ENCODE measurements around the gene ADGRB2.

Gene ADGRB2

DNA sequence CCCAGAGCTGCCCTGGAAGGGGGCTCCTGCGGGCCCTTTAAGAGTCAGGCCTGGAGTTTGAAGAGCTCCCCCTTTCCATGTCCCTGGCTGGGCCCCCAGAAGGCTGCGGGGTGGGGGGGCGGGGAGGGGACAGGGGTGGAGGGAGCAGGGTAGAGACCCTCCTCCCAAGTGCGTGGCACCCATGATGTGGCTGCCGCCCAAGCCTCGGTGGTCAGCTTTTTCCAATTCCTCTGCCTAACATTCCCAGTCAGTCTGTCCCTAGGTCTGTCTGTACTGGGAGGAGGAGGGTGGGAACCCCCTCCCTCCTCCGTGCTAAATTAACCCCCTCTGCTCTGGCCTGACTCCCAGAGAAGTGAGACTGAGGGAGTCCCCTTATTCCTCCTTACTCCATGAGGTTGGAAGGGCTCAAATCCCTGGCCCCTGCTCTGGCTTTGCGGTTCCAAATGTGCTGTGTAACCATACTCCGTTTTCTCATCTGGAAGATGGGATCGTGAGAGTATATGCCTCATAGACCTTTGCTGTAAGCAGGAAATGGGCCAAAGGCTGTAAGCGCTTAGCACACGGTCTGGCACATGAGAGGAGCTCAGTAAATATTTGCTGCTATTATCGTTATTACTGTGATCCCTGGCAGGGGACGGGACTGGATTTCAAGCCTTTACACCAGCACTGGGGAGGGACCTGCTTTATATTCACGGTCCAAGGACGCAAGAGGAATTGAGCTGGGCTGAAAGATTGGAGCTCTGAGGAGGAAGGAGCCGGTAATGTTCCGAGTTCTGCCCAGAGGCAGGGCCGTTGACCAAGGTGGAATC lies 59.7 kb downstream of the ADGRB2 start:
- no peak overlapping the region for H2BK15ac ChIP-seq (replicated peaks; ENCODE audit: low read depth)
- no peak overlapping the region for H4K8ac ChIP-seq (ENCODE audit: low read depth, low read length)
- peak overlapping the region; percentile 61 for H3K4me2 ChIP-seq (ENCODE audit: low read length)
- H3K4me3 ChIP-seq (ENCODE audit: low read length) = peak overlapping the region; percentile 5
- H3K79me1 ChIP-seq (ENCODE audit: low read length) = no peaks in the 10 kb centered on the region
- peak; percentile 40 for DNase-seq
- H3K56ac ChIP-seq (ENCODE audit: low read length) = peak overlapping the region; percentile 93
- H2BK120ac ChIP-seq (ENCODE audit: low read depth, low read length) = peak overlapping the region; percentile 33
- H3K36me3 ChIP-seq (ENCODE audit: control insufficient read depth, insufficient read depth, low read length) = no peaks in the 10 kb centered on the region
- H2BK5ac ChIP-seq (ENCODE audit: low read length) = peak overlapping the region; percentile 90
- H3K9ac ChIP-seq (ENCODE audit: low read length) = peak overlapping the region; percentile 63
- peak overlapping the region; percentile 78 for H3K18ac ChIP-seq (ENCODE audit: low read length)
- no peaks in the 10 kb centered on the region for H3K27me3 ChIP-seq (ENCODE audit: insufficient read depth, low read length, poor library complexity)
- no peaks in the 10 kb centered on the region for H3K79me2 ChIP-seq (ENCODE audit: control insufficient read depth, insufficient read depth, low read length)
- H4K5ac ChIP-seq (ENCODE audit: low read length) = peak overlapping the region; percentile 33
- peak overlapping the region; percentile 17 for H2AK5ac ChIP-seq (ENCODE audit: low read length)
- H3K4me1 ChIP-seq (ENCODE audit: control insufficient read depth, low read depth, low read length) = peaks cover 16% of the 10 kb centered on the region
- no peak overlapping the region for H3K23ac ChIP-seq (ENCODE audit: low read length)
- H3K4ac ChIP-seq (ENCODE audit: low read depth, low read length) = peak overlapping the region; percentile 59
- H3K27ac ChIP-seq (ENCODE audit: low read depth, low read length) = peak overlapping the region; percentile 12
- no CpG with 5 or more reads among the region's 19 CpGs for WGBS (ENCODE audit: extremely low coverage, insufficient coverage, low lambda C conversion rate)

DNA sequence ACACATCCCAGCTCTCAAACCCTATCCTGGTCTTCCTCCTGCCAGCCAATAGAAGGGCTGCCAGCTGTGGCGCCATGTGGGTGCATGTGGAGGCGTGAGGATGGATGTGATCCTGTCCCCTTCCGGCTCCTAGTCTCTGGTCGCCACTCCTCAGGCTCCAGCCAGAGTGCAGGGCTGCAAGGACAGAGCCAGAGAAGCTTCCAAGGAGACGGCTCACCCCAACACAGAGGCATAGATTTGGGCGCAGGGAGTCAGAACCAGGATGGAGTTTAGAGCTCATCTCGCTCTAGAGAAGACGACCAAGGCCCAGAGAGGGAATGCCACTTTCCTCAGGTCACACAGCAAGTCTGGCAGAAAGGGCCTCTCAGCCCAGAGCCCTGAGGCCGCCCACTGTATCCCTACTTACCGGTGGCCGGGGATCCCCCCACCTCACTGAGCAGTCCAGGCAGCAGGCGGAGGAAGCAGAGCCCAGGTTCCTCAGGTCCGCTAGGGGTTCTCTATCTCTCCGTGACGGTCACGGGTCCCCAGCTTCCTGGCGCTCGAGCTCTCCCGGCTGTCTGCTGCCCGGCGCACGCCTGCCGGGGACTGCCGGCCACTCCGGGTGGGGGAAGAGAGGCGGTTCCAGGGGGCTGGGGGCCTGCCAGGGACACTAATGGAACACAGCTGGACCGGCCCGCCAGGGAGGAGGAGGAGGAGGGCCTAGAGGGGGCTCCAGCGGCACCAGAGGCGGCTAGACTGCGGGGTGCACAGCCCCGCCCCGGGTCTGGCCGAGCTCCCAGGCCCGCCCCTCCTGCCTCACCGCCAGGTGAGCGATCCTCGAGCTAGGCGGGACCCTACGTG lies 60.5 kb downstream of the ADGRB2 start, which contains the start of gene COL16A1:
Gene COL16A1 (minus strand): TSS at position 587 of the 840 bp plus-strand sequence. CDS start 1,824 bp downstream, outside the sequence.
- H3K9ac ChIP-seq (ENCODE audit: low read length) = peak within 1 kb of the TSS; percentile 63
- H3K56ac ChIP-seq (ENCODE audit: low read length) = peak within 1 kb of the TSS; percentile 93
- H4K5ac ChIP-seq (ENCODE audit: low read length) = peak within 1 kb of the TSS; percentile 33
- H3K27me3 ChIP-seq (ENCODE audit: insufficient read depth, low read length, poor library complexity) = no peaks in the 10 kb centered on the region
- peak within 1 kb of the TSS; percentile 61 for H3K4me2 ChIP-seq (ENCODE audit: low read length)
- peak within 1 kb of the TSS; percentile 21 for H3K4me3 ChIP-seq (ENCODE audit: low read length)
- peak within 1 kb of the TSS; percentile 59 for H3K4ac ChIP-seq (ENCODE audit: low read depth, low read length)
- peak within 1 kb of the TSS; percentile 17 for H2AK5ac ChIP-seq (ENCODE audit: low read length)
- no CpG with 5 or more reads among the region's 40 CpGs for WGBS (ENCODE audit: extremely low coverage, insufficient coverage, low lambda C conversion rate)
- peak; percentile 54 for DNase-seq
- H3K79me1 ChIP-seq (ENCODE audit: low read length) = no peaks in the 10 kb centered on the region
- peak within 1 kb of the TSS; percentile 90 for H2BK5ac ChIP-seq (ENCODE audit: low read length)
- H2BK120ac ChIP-seq (ENCODE audit: low read depth, low read length) = peak within 1 kb of the TSS; percentile 33
- H3K18ac ChIP-seq (ENCODE audit: low read length) = peak within 1 kb of the TSS; percentile 78
- no peak within 1 kb of the TSS for H3K23ac ChIP-seq (ENCODE audit: low read length)
- H2BK15ac ChIP-seq (replicated peaks; ENCODE audit: low read depth) = no peak within 1 kb of the TSS
- peak within 1 kb of the TSS; percentile 12 for H3K27ac ChIP-seq (ENCODE audit: low read depth, low read length)
- peaks cover 16% of the 10 kb centered on the region for H3K4me1 ChIP-seq (ENCODE audit: control insufficient read depth, low read depth, low read length)
- no peaks in the 10 kb centered on the region for H3K36me3 ChIP-seq (ENCODE audit: control insufficient read depth, insufficient read depth, low read length)
- no peaks in the 10 kb centered on the region for H3K79me2 ChIP-seq (ENCODE audit: control insufficient read depth, insufficient read depth, low read length)
- H4K8ac ChIP-seq (ENCODE audit: low read depth, low read length) = no peak within 1 kb of the TSS

DNA sequence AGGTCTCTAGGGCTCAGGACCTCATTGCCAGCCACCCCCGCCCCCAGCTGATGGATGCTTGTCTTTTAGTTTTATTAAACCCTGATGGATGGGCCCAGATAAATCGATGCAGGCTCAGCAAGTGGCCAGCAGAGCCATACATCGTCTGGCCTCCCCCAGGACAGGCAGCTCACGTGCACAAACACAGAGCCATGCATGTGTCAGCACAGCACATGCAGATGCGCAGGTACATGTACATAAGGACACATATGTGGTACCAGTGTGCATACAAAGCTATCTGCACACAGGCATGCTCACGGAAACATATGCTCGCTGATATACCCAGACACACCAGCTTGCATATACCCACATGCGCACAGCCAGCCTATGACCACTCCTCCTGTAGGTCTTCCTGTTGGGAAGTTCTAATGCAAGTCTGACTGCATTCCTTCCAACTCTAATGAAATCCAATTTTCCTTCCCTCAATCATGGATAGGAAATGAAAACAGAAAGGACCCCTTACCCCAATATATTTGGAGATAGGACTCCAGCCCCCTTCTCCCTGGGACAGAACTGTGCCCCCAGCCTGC lies 61.2 kb downstream of the ADGRB2 start:
- H4K8ac ChIP-seq (ENCODE audit: low read depth, low read length) = no peak overlapping the region
- H3K18ac ChIP-seq (ENCODE audit: low read length) = no peak overlapping the region
- no peaks in the 10 kb centered on the region for H3K36me3 ChIP-seq (ENCODE audit: control insufficient read depth, insufficient read depth, low read length)
- H3K4me3 ChIP-seq (ENCODE audit: low read length) = no peak overlapping the region
- H3K79me1 ChIP-seq (ENCODE audit: low read length) = no peaks in the 10 kb centered on the region
- H3K23ac ChIP-seq (ENCODE audit: low read length) = no peak overlapping the region
- H3K4me1 ChIP-seq (ENCODE audit: control insufficient read depth, low read depth, low read length) = peaks cover 16% of the 10 kb centered on the region
- no peaks in the 10 kb centered on the region for H3K27me3 ChIP-seq (ENCODE audit: insufficient read depth, low read length, poor library complexity)
- no peak for DNase-seq
- no peak overlapping the region for H2BK5ac ChIP-seq (ENCODE audit: low read length)
- no peak overlapping the region for H3K4ac ChIP-seq (ENCODE audit: low read depth, low read length)
- H3K56ac ChIP-seq (ENCODE audit: low read length) = peak overlapping the region; percentile 82
- WGBS (ENCODE audit: extremely low coverage, insufficient coverage, low lambda C conversion rate) = no CpG with 5 or more reads among the region's 8 CpGs
- no peak overlapping the region for H3K27ac ChIP-seq (ENCODE audit: low read depth, low read length)
- no peak overlapping the region for H3K9ac ChIP-seq (ENCODE audit: low read length)
- no peaks in the 10 kb centered on the region for H3K79me2 ChIP-seq (ENCODE audit: control insufficient read depth, insufficient read depth, low read length)
- H4K5ac ChIP-seq (ENCODE audit: low read length) = no peak overlapping the region
- H2BK15ac ChIP-seq (replicated peaks; ENCODE audit: low read depth) = no peak overlapping the region
- no peak overlapping the region for H3K4me2 ChIP-seq (ENCODE audit: low read length)
- H2AK5ac ChIP-seq (ENCODE audit: low read length) = no peak overlapping the region
- H2BK120ac ChIP-seq (ENCODE audit: low read depth, low read length) = no peak overlapping the region

DNA sequence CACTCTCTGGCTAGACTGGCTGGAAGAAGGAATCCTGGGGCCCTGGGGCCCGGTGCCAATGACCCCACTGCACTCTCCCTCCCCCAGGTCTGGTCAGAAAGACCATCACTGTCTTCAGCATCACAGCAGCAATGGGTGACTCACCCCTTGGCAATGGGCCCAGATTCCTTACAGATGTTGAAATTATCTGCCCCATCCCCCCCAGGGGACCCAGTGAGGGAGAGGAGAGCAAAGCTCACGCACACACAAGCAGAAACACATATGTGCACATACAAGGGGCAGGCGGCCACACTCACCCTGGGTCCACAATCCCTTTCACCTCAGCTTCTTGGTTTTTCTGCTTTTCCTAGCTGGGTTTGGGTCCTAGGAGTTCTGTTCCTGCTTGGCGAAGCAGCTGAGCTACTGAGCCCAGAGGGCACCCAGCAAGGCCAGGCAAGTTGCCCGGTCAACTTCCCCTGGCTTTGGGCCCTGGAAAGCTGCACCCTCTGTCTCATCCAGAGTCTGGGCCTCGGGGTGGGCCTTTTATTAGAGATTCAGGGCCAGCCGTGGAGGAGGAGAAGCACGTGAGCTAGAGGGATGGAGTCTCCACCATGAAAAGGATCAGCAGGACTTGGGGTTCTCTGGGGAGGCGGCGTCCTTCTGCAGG lies 62.9 kb downstream of the ADGRB2 start:
- H2BK120ac ChIP-seq (ENCODE audit: low read depth, low read length) = no peak overlapping the region
- H3K4me3 ChIP-seq (ENCODE audit: low read length) = no peak overlapping the region
- H3K9ac ChIP-seq (ENCODE audit: low read length) = no peak overlapping the region
- no peaks in the 10 kb centered on the region for H3K79me2 ChIP-seq (ENCODE audit: control insufficient read depth, insufficient read depth, low read length)
- no peak overlapping the region for H4K5ac ChIP-seq (ENCODE audit: low read length)
- no peaks in the 10 kb centered on the region for H3K36me3 ChIP-seq (ENCODE audit: control insufficient read depth, insufficient read depth, low read length)
- no peak overlapping the region for H3K4ac ChIP-seq (ENCODE audit: low read depth, low read length)
- peak overlapping the region; percentile 66 for H3K23ac ChIP-seq (ENCODE audit: low read length)
- H3K4me2 ChIP-seq (ENCODE audit: low read length) = no peak overlapping the region
- peak overlapping the region; percentile 56 for H3K56ac ChIP-seq (ENCODE audit: low read length)
- no peak overlapping the region for H2BK5ac ChIP-seq (ENCODE audit: low read length)
- peak overlapping the region; percentile 30 for H2AK5ac ChIP-seq (ENCODE audit: low read length)
- no peak overlapping the region for H3K27ac ChIP-seq (ENCODE audit: low read depth, low read length)
- H2BK15ac ChIP-seq (replicated peaks; ENCODE audit: low read depth) = no peak overlapping the region
- H3K27me3 ChIP-seq (ENCODE audit: insufficient read depth, low read length, poor library complexity) = no peaks in the 10 kb centered on the region
- no peak overlapping the region for H4K8ac ChIP-seq (ENCODE audit: low read depth, low read length)
- WGBS (ENCODE audit: extremely low coverage, insufficient coverage, low lambda C conversion rate) = no CpG with 5 or more reads among the region's 10 CpGs
- DNase-seq = peak; percentile 84
- peaks cover 16% of the 10 kb centered on the region for H3K4me1 ChIP-seq (ENCODE audit: control insufficient read depth, low read depth, low read length)
- no peaks in the 10 kb centered on the region for H3K79me1 ChIP-seq (ENCODE audit: low read length)
- H3K18ac ChIP-seq (ENCODE audit: low read length) = no peak overlapping the region

DNA sequence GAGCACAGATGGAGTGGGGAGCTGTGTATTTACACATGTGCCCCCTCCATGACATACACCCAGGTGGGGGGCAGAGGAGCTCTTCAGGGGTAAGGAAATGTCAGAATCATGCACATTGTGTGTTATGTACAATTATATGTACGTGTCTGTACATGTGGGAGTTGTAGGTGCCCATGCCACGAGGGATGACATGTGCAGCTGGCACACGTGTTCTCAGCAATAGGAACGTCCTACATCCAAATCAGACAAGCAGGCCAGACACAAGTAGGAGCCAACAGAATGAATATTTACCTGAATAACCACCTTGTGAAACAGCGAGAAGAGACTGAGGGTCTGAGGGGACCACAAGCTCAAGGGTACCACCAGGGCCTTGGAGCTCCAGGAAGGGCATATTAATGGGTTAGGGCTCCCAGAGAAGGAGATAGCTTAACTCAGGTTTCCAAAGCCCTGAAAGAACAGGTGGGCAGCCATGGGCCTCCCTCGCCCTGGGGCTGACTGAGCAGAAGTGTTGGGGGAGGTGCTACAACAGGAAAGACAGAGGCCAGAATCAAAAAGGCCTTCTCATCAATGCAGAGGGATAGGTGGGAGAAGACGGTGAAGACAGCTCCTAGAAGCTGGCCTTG lies 63.6 kb downstream of the ADGRB2 start:
- Histone ChIP-seq H2BK5ac (ENCODE audit: low read length) (no peak overlapping the region), H3K4me2 (ENCODE audit: low read length) (no peak overlapping the region), H4K8ac (ENCODE audit: low read depth, low read length) (no peak overlapping the region), H3K9ac (ENCODE audit: low read length) (no peak overlapping the region), H3K4me1 (ENCODE audit: control insufficient read depth, low read depth, low read length) (peaks cover 16% of the 10 kb centered on the region), H2BK120ac (ENCODE audit: low read depth, low read length) (no peak overlapping the region), H3K18ac (ENCODE audit: low read length) (no peak overlapping the region), H3K27ac (ENCODE audit: low read depth, low read length) (no peak overlapping the region), H4K5ac (ENCODE audit: low read length) (no peak overlapping the region), H3K23ac (ENCODE audit: low read length) (no peak overlapping the region), H3K4ac (ENCODE audit: low read depth, low read length) (no peak overlapping the region), H3K79me2 (ENCODE audit: control insufficient read depth, insufficient read depth, low read length) (no peaks in the 10 kb centered on the region), H2BK15ac (replicated peaks; ENCODE audit: low read depth) (no peak overlapping the region), H3K36me3 (ENCODE audit: control insufficient read depth, insufficient read depth, low read length) (no peaks in the 10 kb centered on the region), H3K79me1 (ENCODE audit: low read length) (no peaks in the 10 kb centered on the region), H2AK5ac (ENCODE audit: low read length) (no peak overlapping the region), H3K56ac (ENCODE audit: low read length) (peak overlapping the region; percentile 5), H3K27me3 (ENCODE audit: insufficient read depth, low read length, poor library complexity) (no peaks in the 10 kb centered on the region), H3K4me3 (ENCODE audit: low read length) (no peak overlapping the region)
- no peak for DNase-seq
- no CpG with 5 or more reads among the region's 7 CpGs for WGBS (ENCODE audit: extremely low coverage, insufficient coverage, low lambda C conversion rate)

Data from mesendoderm (in vitro differentiated cells).